Hepatocyte (in vitro differentiated cells): ENCODE data around the gene NAA40.

Experiments
- EZH2phosphoT487 ChIP-seq: fragments of 200-600 bp; sonication (generic); IDR thresholded peaks from one replicate; pipeline ENCODE4 v1.6.1; 2018; ENCODE audit warnings: antibody characterized with exemption, mild to moderate bottlenecking, low read depth, moderate library complexity; ENCODE audit not compliant: unreplicated experiment, severe bottlenecking
- TF ChIP-seq, protein P1 (sequence below): fragments of 200-600 bp; sonication (generic); IDR thresholded peaks from 2 replicates; pipeline ENCODE4 v1.5.1; 2016; ENCODE audit warnings: antibody characterized with exemption, mild to moderate bottlenecking; ENCODE audit not compliant: poor library complexity

DNA sequence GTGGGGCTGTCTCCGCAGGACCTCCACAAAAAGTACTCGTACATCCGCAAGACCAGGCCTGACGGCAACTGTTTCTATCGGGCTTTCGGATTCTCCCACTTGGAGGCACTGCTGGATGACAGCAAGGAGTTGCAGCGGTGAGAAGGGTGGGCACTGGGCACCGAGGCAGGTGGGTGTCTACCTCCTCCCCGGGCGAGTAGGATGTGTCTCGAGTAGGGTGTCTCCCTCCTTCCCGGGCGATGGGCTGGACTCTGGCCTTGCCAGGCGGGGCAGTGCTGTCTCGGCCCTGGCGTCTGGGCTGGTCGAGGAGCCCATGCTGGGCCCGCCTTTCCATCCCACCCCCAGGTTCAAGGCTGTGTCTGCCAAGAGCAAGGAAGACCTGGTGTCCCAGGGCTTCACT is 57.7 kb downstream of the NAA40 start:
- TF ChIP-seq, protein P1, sequence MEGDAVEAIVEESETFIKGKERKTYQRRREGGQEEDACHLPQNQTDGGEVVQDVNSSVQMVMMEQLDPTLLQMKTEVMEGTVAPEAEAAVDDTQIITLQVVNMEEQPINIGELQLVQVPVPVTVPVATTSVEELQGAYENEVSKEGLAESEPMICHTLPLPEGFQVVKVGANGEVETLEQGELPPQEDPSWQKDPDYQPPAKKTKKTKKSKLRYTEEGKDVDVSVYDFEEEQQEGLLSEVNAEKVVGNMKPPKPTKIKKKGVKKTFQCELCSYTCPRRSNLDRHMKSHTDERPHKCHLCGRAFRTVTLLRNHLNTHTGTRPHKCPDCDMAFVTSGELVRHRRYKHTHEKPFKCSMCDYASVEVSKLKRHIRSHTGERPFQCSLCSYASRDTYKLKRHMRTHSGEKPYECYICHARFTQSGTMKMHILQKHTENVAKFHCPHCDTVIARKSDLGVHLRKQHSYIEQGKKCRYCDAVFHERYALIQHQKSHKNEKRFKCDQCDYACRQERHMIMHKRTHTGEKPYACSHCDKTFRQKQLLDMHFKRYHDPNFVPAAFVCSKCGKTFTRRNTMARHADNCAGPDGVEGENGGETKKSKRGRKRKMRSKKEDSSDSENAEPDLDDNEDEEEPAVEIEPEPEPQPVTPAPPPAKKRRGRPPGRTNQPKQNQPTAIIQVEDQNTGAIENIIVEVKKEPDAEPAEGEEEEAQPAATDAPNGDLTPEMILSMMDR, result no peak
- TF ChIP-seq EZH2phosphoT487, result no peak
